GM12878 (cell line): ENCODE results near the gene MAP3K6. TPM values are rescaled to one million over a fixed set of nuclear protein-coding genes. Genes with fewer than 3 reads are reported as not detected.

Source experiments
- ATF3 ChIP-seq: IDR thresholded peaks from 2 replicates; pipeline ENCODE4 v1.6.1; 2011; ENCODE audit warnings: low read depth, mild to moderate bottlenecking, low read length, moderate library complexity, borderline replicate concordance; ENCODE audit errors: extremely low read depth
- CTCF ChIP-seq, 3 experiments: IDR thresholded peaks in 2 of 3; conservative IDR thresholded peaks in 1 of 3; 2 replicates each; pipeline ENCODE4 v1.5.1; 2011; ENCODE audit warnings: low read depth in 3 of 3, low read length in 3 of 3, mild to moderate bottlenecking in 3 of 3, control low read depth in 2 of 3, moderate library complexity in 2 of 3, inconsistent platforms in 1 of 3, mixed read lengths in 1 of 3; ENCODE audit not compliant: control insufficient read depth in 2 of 3, insufficient read depth in 1 of 3; ENCODE audit errors: extremely low read depth in 1 of 3
- EED ChIP-seq: sonication (generic); IDR thresholded peaks from 2 replicates; pipeline ENCODE4 v1.6.1; 2016; ENCODE audit warnings: antibody characterized with exemption, low read depth
- ELK1 ChIP-seq: IDR thresholded peaks from 2 replicates; pipeline ENCODE4 v1.6.1; 2012; ENCODE audit warnings: low read depth, low read length, improper control_type of control experiment
- EP300 ChIP-seq, 2 experiments: fragments of 150-350 bp in 1 of 2; IDR thresholded peaks; 2 replicates each; pipeline ENCODE4 v1.6.1; 2011 to 2012; ENCODE audit warnings: low read depth in 2 of 2, low read length in 2 of 2, borderline replicate concordance in 1 of 2, improper control_type of control experiment in 1 of 2, inconsistent platforms in 1 of 2; ENCODE audit not compliant: control insufficient read depth in 1 of 2
- MYC ChIP-seq: IDR thresholded peaks from 2 replicates; pipeline ENCODE4 v1.6.1; 2011; ENCODE audit warnings: mild to moderate bottlenecking, low read length, moderate library complexity, inconsistent platforms; ENCODE audit not compliant: insufficient read depth, insufficient replicate concordance, insufficient read length, severe bottlenecking
- NR2C1 ChIP-seq: fragments of 450-650 bp; IDR thresholded peaks from 2 replicates; pipeline ENCODE4 v1.6.1; 2017; ENCODE audit warnings: antibody characterized with exemption, mild to moderate bottlenecking, moderate library complexity
- PAX5 ChIP-seq: IDR thresholded peaks from 2 replicates; pipeline ENCODE4 v1.6.1; 2011; ENCODE audit warnings: low read depth, low read length, borderline replicate concordance
- RELA ChIP-seq: fragments of 450-650 bp; IDR thresholded peaks from 2 replicates; pipeline ENCODE4 v1.8.0; 2014; ENCODE audit warnings: borderline replicate concordance; ENCODE audit not compliant: partially characterized antibody
- REST ChIP-seq: IDR thresholded peaks from 2 replicates; pipeline ENCODE4 v1.6.1; 2012; ENCODE audit warnings: mild to moderate bottlenecking, low read depth, low read length
- SUPT20H ChIP-seq: IDR thresholded peaks from 2 replicates; pipeline ENCODE4 v1.6.1; 2011; ENCODE audit warnings: low read depth, mild to moderate bottlenecking, low read length, moderate library complexity, borderline replicate concordance; ENCODE audit not compliant: control insufficient read depth
- ZNF207 ChIP-seq: fragments of 450-650 bp; IDR thresholded peaks from 2 replicates; pipeline ENCODE4 v1.6.1; 2014; ENCODE audit warnings: antibody characterized with exemption, mild to moderate bottlenecking, borderline replicate concordance
- ZNF24 ChIP-seq: fragments of 450-650 bp; IDR thresholded peaks from 2 replicates; pipeline ENCODE4 v1.6.1; 2017; ENCODE audit warnings: antibody characterized with exemption, mild to moderate bottlenecking
- ZSCAN29 ChIP-seq: fragments of 450-650 bp; IDR thresholded peaks from 2 replicates; pipeline ENCODE4 v1.6.1; 2017; ENCODE audit warnings: mild to moderate bottlenecking, moderate library complexity
- polyA plus RNA-seq, 11 experiments: library from polyadenylated mRNA; depleted of rRNA in 4 of 11; unstranded in 6 of 11; stranded (reverse) in 5 of 11; fragments of >200 nt; fragmentation: Nextera tagmentation in 4 of 11; fragmentation: Illumina TruSeq in 1 of 11; extraction: Ambion mirVana in 4 of 11; extraction: Trizol in 1 of 11; gene quantifications; 1 replicate in 1 of 11; 2 replicates in 10 of 11; pipeline versions ENCODE4 v1.2.1 to v1.2.3, GENCODE V29; 2011 to 2016; ENCODE audit warnings: inconsistent platforms in 2 of 11, missing spikeins in 2 of 11, low read depth in 1 of 11
- total RNA-seq, 4 experiments: library from RNA; depleted of rRNA in 3 of 4; stranded (reverse); fragments of >200 nt in 3 of 4; fragmentation: Illumina TruSeq in 1 of 4; extraction: Trizol in 1 of 4; gene quantifications; 2 replicates each; pipeline versions ENCODE4 v1.2.1 to v1.2.3, GENCODE V29; 2013 to 2021
- TF ChIP-seq, protein P1 (sequence below): fragments of 450-650 bp; conservative IDR thresholded peaks from 2 replicates; pipeline ENCODE4 v1.6.1; 2017; ENCODE audit warnings: mild to moderate bottlenecking, moderate library complexity
- TF ChIP-seq, protein P2 (sequence below): fragments of 450-650 bp; IDR thresholded peaks from 2 replicates; pipeline ENCODE4 v1.6.1; 2017; ENCODE audit warnings: low read depth, mild to moderate bottlenecking, moderate library complexity

MAP3K6 gene
- total and polyA plus RNA-seq, 10 of the 15 experiments (the other 5 are each of a cell fraction or from before 2014, with no cell fraction given) = 0.15 to 3.4 (median 1.2) TPM; not detected in 1

DNA sequence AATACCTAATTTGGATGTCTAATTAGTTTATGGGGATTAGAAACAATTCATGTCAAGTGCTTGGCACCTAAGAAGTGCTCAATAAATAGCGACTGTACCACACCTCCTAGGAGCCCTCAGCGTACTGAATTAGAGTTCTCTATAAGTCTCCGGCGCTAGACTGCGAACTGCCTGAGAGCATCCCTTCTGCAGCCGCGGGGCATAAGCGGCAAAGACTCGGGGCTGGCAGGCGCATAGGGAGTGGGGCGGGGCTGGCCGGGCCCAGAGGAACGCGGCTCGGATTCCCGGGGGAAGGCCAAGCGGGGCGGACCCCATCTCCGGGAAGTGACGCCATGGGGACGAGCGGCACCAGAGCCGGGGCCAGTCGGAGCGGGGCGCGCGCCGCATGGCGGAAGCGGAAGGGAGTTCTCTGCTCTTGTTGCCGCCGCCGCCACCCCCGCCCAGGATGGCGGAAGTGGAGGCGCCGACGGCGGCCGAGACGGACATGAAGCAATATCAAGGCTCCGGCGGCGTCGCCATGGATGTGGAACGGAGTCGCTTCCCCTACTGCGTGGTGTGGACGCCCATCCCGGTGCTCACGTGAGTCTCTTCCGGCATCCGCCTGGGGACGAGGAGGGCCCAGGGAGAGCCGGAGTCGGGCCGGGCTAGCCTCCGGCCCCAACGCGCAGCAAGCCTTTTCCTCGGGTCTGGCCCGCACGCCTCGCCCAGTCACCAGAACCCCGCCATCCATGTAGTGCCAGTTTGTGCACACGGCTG is 44.8 kb downstream of the MAP3K6 start, which contains the start of gene TMEM222 (continued):
- TF ChIP-seq CTCF (IDR thresholded peaks at IDR 0.05 in 2 of 3, conservative IDR thresholded peaks at IDR 0.05 in 1 of 3; ENCODE audit: control insufficient read depth in 2 of 3, extremely low read depth in 1 of 3, insufficient read depth in 1 of 3, low read depth in 3 of 3, low read length in 3 of 3) (no peak), EP300 (IDR thresholded peaks at IDR 0.05; ENCODE audit: borderline replicate concordance in 1 of 2, control insufficient read depth in 1 of 2, low read depth in 2 of 2, low read length in 2 of 2) (peak in 1 of 2 experiments; percentile 63; a peak in 2 of 4 replicates), ELK1 (peak; percentile 63), ZNF207 (peak; percentile 97; the same call in 1 of the 2 replicates), ZNF24 (peak; percentile 70), PAX5 (peak; percentile 66), ZSCAN29 (0 out of 2 replicates have a peak, but pooled peaks have one; percentile 76), MYC (peak; percentile 90), EED (peak; percentile 51; the same call in 1 of the 2 replicates), ATF3 (no peak), NR2C1 (peak; percentile 86), SUPT20H (no peak), REST (no peak), RELA (peak; percentile 88)
- TF ChIP-seq, protein P1, sequence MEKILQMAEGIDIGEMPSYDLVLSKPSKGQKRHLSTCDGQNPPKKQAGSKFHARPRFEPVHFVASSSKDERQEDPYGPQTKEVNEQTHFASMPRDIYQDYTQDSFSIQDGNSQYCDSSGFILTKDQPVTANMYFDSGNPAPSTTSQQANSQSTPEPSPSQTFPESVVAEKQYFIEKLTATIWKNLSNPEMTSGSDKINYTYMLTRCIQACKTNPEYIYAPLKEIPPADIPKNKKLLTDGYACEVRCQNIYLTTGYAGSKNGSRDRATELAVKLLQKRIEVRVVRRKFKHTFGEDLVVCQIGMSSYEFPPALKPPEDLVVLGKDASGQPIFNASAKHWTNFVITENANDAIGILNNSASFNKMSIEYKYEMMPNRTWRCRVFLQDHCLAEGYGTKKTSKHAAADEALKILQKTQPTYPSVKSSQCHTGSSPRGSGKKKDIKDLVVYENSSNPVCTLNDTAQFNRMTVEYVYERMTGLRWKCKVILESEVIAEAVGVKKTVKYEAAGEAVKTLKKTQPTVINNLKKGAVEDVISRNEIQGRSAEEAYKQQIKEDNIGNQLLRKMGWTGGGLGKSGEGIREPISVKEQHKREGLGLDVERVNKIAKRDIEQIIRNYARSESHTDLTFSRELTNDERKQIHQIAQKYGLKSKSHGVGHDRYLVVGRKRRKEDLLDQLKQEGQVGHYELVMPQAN = peak; percentile 93
- TF ChIP-seq, protein P2, sequence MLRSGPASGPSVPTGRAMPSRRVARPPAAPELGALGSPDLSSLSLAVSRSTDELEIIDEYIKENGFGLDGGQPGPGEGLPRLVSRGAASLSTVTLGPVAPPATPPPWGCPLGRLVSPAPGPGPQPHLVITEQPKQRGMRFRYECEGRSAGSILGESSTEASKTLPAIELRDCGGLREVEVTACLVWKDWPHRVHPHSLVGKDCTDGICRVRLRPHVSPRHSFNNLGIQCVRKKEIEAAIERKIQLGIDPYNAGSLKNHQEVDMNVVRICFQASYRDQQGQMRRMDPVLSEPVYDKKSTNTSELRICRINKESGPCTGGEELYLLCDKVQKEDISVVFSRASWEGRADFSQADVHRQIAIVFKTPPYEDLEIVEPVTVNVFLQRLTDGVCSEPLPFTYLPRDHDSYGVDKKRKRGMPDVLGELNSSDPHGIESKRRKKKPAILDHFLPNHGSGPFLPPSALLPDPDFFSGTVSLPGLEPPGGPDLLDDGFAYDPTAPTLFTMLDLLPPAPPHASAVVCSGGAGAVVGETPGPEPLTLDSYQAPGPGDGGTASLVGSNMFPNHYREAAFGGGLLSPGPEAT = peak; percentile 89
